Measurements from ENCODE around the gene RTCB. TPM values are rescaled to one million over a fixed set of nuclear protein-coding genes. Genes with fewer than 3 reads are reported as not detected.
"Not testable (repeated sequence)": the region's sequence is repeated elsewhere in the genome, so short reads cannot be mapped to it uniquely, and the experiment has no call there.

The RTCB gene
- total RNA-seq, 4 donors from 2014 or later: 55.4 to 104 (median 84.0) TPM

- H3K27ac ChIP-seq: no peak overlapping the region
- no peaks in the 10 kb centered on the region for H3K9me3 ChIP-seq
- intact Hi-C loops (cut with DNase I; ENCODE audit: low total_unique reads) (no loop called here), in situ Hi-C loops (cut with MboI; ENCODE audit: low pct_ligation_motif_present in 1 of 4, low pct_unique_long_range_greater_than_20kb in 1 of 4, low sequenced_read_pairs in 3 of 4) (no loop called here)
- DNase-seq: no peak
- no peaks in the 10 kb centered on the region for H3K27me3 ChIP-seq
- H3K36me3 ChIP-seq: no peaks in the 10 kb centered on the region
- no peaks in the 10 kb centered on the region for H3K4me1 ChIP-seq
- WGBS, 2 donors (ENCODE audit: low coverage in 1 of 2): 67 to 79% methylated on average over 1 to 7 of the region's 7 CpGs
- no peak overlapping the region for H3K4me3 ChIP-seq
- TF ChIP-seq POLR2AphosphoS5 (IDR thresholded peaks at IDR 0.05) (no peak), CTCF (IDR thresholded peaks at IDR 0.05) (no peak), EP300 (IDR thresholded peaks at IDR 0.05; ENCODE audit: low read depth) (no peak), POLR2A (IDR thresholded peaks at IDR 0.05) (no peak)
These were observed 36.2 kb downstream of the RTCB start for GRCh38 chr22:32375678-32376450.

- Histone ChIP-seq H3K4me1 (no peaks in the 10 kb centered on the region), H3K4me3 (no peak overlapping the region), H3K27ac (no peak overlapping the region), H3K9me3 (no peaks in the 10 kb centered on the region), H3K27me3 (no peaks in the 10 kb centered on the region), H3K36me3 (no peaks in the 10 kb centered on the region)
- DNase-seq: no peak
- TF ChIP-seq CTCF (IDR thresholded peaks at IDR 0.05) (no peak), POLR2AphosphoS5 (IDR thresholded peaks at IDR 0.05) (no peak), EP300 (IDR thresholded peaks at IDR 0.05; ENCODE audit: low read depth) (no peak)
- WGBS, 2 donors (ENCODE audit: low coverage in 1 of 2): 33 to 59% methylated on average over 1 to 5 of the region's 5 CpGs
- intact Hi-C loops (cut with DNase I; ENCODE audit: low total_unique reads): no loop called here
- in situ Hi-C loops (cut with MboI; ENCODE audit: low pct_ligation_motif_present in 1 of 4, low pct_unique_long_range_greater_than_20kb in 1 of 4, low sequenced_read_pairs in 3 of 4): no loop called here
These were observed 47.8 kb downstream of the RTCB start for GRCh38 chr22:32364210-32364609.

GRCh38 chr22:32361257-32361656 is 50.8 kb downstream of the RTCB start:
- Histone ChIP-seq H3K9me3 (no peaks in the 10 kb centered on the region), H3K27me3 (no peaks in the 10 kb centered on the region), H3K4me1 (no peaks in the 10 kb centered on the region), H3K36me3 (no peaks in the 10 kb centered on the region), H3K4me3 (no peak overlapping the region), H3K27ac (no peak overlapping the region)
- in situ Hi-C loops (cut with MboI; ENCODE audit: low pct_ligation_motif_present in 1 of 4, low pct_unique_long_range_greater_than_20kb in 1 of 4, low sequenced_read_pairs in 3 of 4) (no loop called here), intact Hi-C loops (cut with DNase I; ENCODE audit: low total_unique reads) (no loop called here)
- DNase-seq: no peak
- WGBS, 2 donors (ENCODE audit: low coverage in 1 of 2): 88 to 92% methylated on average over 2 of the region's 2 CpGs
- TF ChIP-seq EP300 (IDR thresholded peaks at IDR 0.05; ENCODE audit: low read depth) (no peak), POLR2AphosphoS5 (IDR thresholded peaks at IDR 0.05) (no peak), CTCF (IDR thresholded peaks at IDR 0.05) (no peak), POLR2A (IDR thresholded peaks at IDR 0.05) (no peak)

- intact Hi-C loops (cut with DNase I; ENCODE audit: low total_unique reads); H3K4me3 ChIP-seq; DNase-seq; H3K4me1 ChIP-seq; H3K36me3 ChIP-seq; H3K27me3 ChIP-seq; in situ Hi-C loops (cut with MboI; ENCODE audit: low pct_ligation_motif_present in 1 of 4, low pct_unique_long_range_greater_than_20kb in 1 of 4, low sequenced_read_pairs in 3 of 4); H3K27ac ChIP-seq; H3K9me3 ChIP-seq: not testable (repeated sequence)
- 37 to 79% methylated on average over 3 to 11 of the region's 11 CpGs for WGBS, 2 donors (ENCODE audit: low coverage in 1 of 2)
These were observed 52.0 kb downstream of the RTCB start for GRCh38 chr22:32360096-32360495.

- intact Hi-C loops (cut with DNase I; ENCODE audit: low total_unique reads); DNase-seq; H3K4me1 ChIP-seq; H3K27ac ChIP-seq; in situ Hi-C loops (cut with MboI; ENCODE audit: low pct_ligation_motif_present in 1 of 4, low pct_unique_long_range_greater_than_20kb in 1 of 4, low sequenced_read_pairs in 3 of 4); H3K4me3 ChIP-seq; H3K27me3 ChIP-seq; H3K9me3 ChIP-seq; H3K36me3 ChIP-seq: not testable (repeated sequence)
- WGBS, 2 donors (ENCODE audit: low coverage in 1 of 2): 72% methylated on average over 9 of the region's 9 CpGs; no CpG with 5 or more reads in 1 of the 2 donors
These were observed 54.5 kb downstream of the RTCB start, which contains the start of gene RFPL3 for GRCh38 chr22:32357567-32357966. TSS of gene RFPL3 (plus strand) at chr22:32357867. CDS start at chr22:32358072, 205 bp downstream.
